Progenitor cell of endocrine pancreas (in vitro differentiated cells): Measurements from ENCODE around the gene NRCAM. TPM values are rescaled to one million over a fixed set of nuclear protein-coding genes. Genes with fewer than 3 reads are reported as not detected.
"Not testable (repeated sequence)": the region's sequence is repeated elsewhere in the genome, so short reads cannot be mapped to it uniquely, and the experiment has no call there.

Source experiments
- DNase-seq: peaks from one replicate; pipeline ENCODE4 v3.0.0; 2021; ENCODE audit warnings: low spot score; ENCODE audit not compliant: unreplicated experiment
- H3K27ac Mint-ChIP-seq: 2 replicates; pipeline ENCODE4 v1.8.0; 2021; ENCODE audit warnings: mild to moderate bottlenecking, moderate library complexity, mixed read lengths
- H3K27me3 Mint-ChIP-seq: 2 replicates; pipeline ENCODE4 v1.8.0; 2021; ENCODE audit warnings: mixed read lengths
- H3K36me3 Mint-ChIP-seq: 2 replicates; pipeline ENCODE4 v1.8.0; 2022; ENCODE audit warnings: mixed read lengths; ENCODE audit not compliant: insufficient read depth
- H3K4me1 Mint-ChIP-seq: 2 replicates; pipeline ENCODE4 v1.8.0; 2021; ENCODE audit warnings: low read depth, mixed read lengths
- H3K4me3 Mint-ChIP-seq: 2 replicates; pipeline ENCODE4 v1.8.0; 2021; ENCODE audit warnings: low read depth, mild to moderate bottlenecking, moderate library complexity, mixed read lengths
- H3K9me3 Mint-ChIP-seq: 2 replicates; pipeline ENCODE4 v1.8.0; 2021; ENCODE audit warnings: low read depth, mixed read lengths
- CTCF ChIP-seq: fragments of 200-600 bp; sonication (generic); IDR thresholded peaks from one replicate; pipeline ENCODE4 v1.5.0; 2021; ENCODE audit warnings: antibody characterized with exemption, mild to moderate bottlenecking; ENCODE audit not compliant: unreplicated experiment
- total RNA-seq: library from RNA; stranded (reverse); gene quantifications from 2 replicates; pipeline ENCODE4 v1.2.1, GENCODE V29; 2021

Gene NRCAM
- total RNA-seq, 1 donor from 2014 or later, result 19.9 TPM

- peaks cover 16% of the 10 kb centered on the region for H3K4me1 Mint-ChIP-seq
- TF ChIP-seq CTCF, result no peak
- DNase-seq, result no peak
These were observed 60.8 kb downstream of the NRCAM start for GRCh38 chr7:108395426-108395825.

GRCh38 chr7:108393097-108393496 lies 63.1 kb downstream of the NRCAM start:
- peak; percentile 32 for DNase-seq
- H3K4me3 Mint-ChIP-seq, H3K27me3 Mint-ChIP-seq: not testable (repeated sequence)
- H3K9me3 Mint-ChIP-seq, result peaks cover 12% of the 10 kb centered on the region
- peak overlapping the region; percentile 11 for H3K27ac Mint-ChIP-seq
- peaks cover 11% of the 10 kb centered on the region for H3K4me1 Mint-ChIP-seq
- H3K36me3 Mint-ChIP-seq, result peaks cover 14% of the 10 kb centered on the region

More at GRCh38 chr7:108395426-108395825, 60.8 kb downstream of the NRCAM start:
- peaks cover 9% of the 10 kb centered on the region for H3K9me3 Mint-ChIP-seq
- no peak overlapping the region for H3K27ac Mint-ChIP-seq
- no peaks in the 10 kb centered on the region for H3K27me3 Mint-ChIP-seq
- H3K4me3 Mint-ChIP-seq, result no peak overlapping the region
- H3K36me3 Mint-ChIP-seq, result peaks cover 10% of the 10 kb centered on the region

- H3K27me3 Mint-ChIP-seq, DNase-seq, H3K27ac Mint-ChIP-seq, H3K4me1 Mint-ChIP-seq, H3K4me3 Mint-ChIP-seq: not testable (repeated sequence)
- peaks cover 12% of the 10 kb centered on the region for H3K36me3 Mint-ChIP-seq
- peaks cover 12% of the 10 kb centered on the region for H3K9me3 Mint-ChIP-seq
These were observed 68.5 kb downstream of the NRCAM start for GRCh38 chr7:108387686-108388085.

- DNase-seq, result no peak
- Mint-ChIP-seq H3K9me3 (peaks cover 8% of the 10 kb centered on the region), H3K4me3 (no peak overlapping the region), H3K27me3 (no peaks in the 10 kb centered on the region), H3K36me3 (peaks cover 5% of the 10 kb centered on the region), H3K4me1 (peaks cover 8% of the 10 kb centered on the region), H3K27ac (no peak overlapping the region)
- TF ChIP-seq CTCF, result no peak
These were observed 70.3 kb downstream of the NRCAM start for GRCh38 chr7:108385834-108386422.

GRCh38 chr7:108384716-108385483 lies 71.3 kb downstream of the NRCAM start:
- TF ChIP-seq CTCF, result peak; percentile 26
- DNase-seq, result no peak

GRCh38 chr7:108382932-108383331 lies 73.3 kb downstream of the NRCAM start:
- no peak for TF ChIP-seq CTCF
- no peaks in the 10 kb centered on the region for H3K27me3 Mint-ChIP-seq
- no peak overlapping the region for H3K27ac Mint-ChIP-seq
- no peaks in the 10 kb centered on the region for H3K9me3 Mint-ChIP-seq
- no peaks in the 10 kb centered on the region for H3K36me3 Mint-ChIP-seq
- no peak for DNase-seq
- H3K4me1 Mint-ChIP-seq, result peaks cover 8% of the 10 kb centered on the region
- no peak overlapping the region for H3K4me3 Mint-ChIP-seq

More at GRCh38 chr7:108384716-108385483, 71.3 kb downstream of the NRCAM start:
- H3K27me3 Mint-ChIP-seq, result no peaks in the 10 kb centered on the region
- peaks cover 8% of the 10 kb centered on the region for H3K4me1 Mint-ChIP-seq
- no peak overlapping the region for H3K4me3 Mint-ChIP-seq
- peaks cover 1% of the 10 kb centered on the region for H3K36me3 Mint-ChIP-seq
- no peaks in the 10 kb centered on the region for H3K9me3 Mint-ChIP-seq
- H3K27ac Mint-ChIP-seq, result no peak overlapping the region
